Cardiac septum (tissue), 1 donor: ENCODE measurements around the gene ACOX1. TPM values are rescaled to one million over a fixed set of nuclear protein-coding genes. Genes with fewer than 3 reads are reported as not detected.
A peak's percentile ranks its signal among the peaks of the same experiment; 100 is the strongest.

Source experiments
- DNase-seq: peaks from one replicate; pipeline ENCODE4 v3.0.0-alpha.2; 2020; ENCODE audit warnings: low spot score
- intact Hi-C: fragments of 100-400 bp; cut with DNase I; formaldehyde crosslinking; loops from one replicate; pipeline ENCODE4 v1.14.0; 2022
- total RNA-seq: library from RNA; stranded (reverse); fragmentation: NEBNext Ultra II Directional; extraction: Animal tissue kit (Norgen Biotek cat#: 25700); gene quantifications from one replicate; pipeline ENCODE4 v1.2.1, GENCODE V29; 2021
- donor health status: DM: no; HTN: no; CAD: no.

Gene ACOX1
- total RNA-seq, 1 donor from 2014 or later = 73.3 TPM

DNA sequence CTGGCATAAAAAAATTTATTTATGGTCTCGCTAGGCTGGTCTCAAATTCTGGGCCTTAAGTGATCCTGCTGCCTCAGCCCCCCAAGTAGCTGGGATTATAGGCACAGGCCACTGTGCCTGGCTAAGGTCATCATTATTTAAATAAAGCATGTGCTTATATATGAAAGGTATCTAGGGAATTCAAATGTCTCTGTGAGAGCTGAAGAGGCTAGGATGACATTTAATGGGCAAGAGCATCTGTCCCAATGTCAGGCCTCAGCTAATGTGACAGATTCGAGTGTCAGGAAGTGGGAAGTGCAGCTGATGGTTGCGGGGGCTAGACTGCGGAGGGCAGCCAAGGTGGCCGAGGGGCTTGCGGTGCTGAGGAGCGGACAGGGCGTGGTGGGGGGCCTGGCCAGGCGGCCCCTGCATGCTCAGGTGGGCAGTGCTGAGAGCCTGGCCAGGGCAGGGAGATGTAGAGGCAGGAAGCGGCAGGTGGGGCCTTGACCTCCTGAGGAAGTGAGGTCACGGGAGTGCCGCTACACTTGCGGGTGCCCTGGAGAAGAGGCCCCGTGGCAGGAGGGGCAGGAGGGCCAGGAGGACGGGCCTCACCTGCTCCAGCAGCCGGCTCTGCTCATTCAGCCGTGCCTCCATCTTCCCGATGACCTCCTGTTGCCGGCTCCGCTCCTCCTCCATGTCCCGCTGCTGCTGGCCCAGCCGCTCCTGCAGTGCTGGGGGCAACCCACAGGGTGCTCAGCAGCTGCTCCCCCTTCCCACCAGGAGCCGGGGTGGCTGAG, 61.6 kb downstream of the ACOX1 start:
- no peak for DNase-seq
- intact Hi-C loops = no loop called here

DNA sequence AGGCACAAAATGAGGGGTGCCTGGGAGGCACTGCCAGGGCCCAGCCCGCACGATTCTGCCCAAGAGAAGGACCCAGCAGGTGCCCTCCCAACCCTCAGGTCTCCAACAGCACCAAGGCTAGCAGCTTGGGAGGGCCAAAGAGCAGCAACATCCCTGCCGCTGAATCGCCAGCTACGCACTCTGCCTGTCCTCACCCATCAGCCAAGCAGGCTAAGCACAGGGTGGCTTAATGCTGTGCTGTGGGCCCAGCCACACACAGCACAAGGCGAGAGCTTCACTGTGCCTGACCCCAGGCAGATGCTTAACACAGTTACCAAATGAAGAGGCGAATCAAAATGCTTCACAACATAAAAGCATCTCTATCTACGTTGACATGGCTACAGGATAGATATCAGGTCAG, 63.7 kb downstream of the ACOX1 start:
- DNase-seq = no peak
- intact Hi-C loops = no loop called here

DNA sequence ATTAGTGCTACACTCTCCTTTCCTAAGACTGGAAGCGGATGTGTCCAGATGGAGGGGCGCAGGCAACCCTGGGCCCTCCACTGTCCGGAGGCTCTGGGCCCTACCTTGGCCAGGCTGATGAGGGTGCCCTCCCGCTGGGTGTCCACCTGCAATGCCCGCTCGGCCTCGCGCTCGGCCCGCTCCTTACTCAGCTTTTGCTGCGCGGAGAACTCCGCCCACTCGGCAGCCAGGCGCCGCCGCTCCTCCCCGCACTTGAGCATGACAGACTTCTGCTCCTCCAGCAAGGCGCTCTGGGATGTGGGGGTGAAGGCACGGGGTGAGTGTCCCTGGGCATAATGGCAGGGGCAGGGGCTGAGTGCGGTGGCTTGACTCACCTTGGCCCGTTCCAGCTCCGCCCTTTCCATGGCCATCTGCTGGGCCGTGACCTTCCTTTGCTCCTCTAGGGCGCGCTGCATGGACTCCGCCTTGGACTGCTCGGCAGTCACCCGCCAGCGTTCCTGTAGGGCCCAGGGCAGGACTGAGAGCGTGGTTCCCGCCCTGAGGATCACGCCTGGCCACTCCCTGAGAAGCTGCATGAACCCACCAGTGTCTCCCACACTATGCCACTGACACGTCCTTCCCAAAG, 64.2 kb downstream of the ACOX1 start:
- intact Hi-C loops = no loop called here
- no peak for DNase-seq

DNA sequence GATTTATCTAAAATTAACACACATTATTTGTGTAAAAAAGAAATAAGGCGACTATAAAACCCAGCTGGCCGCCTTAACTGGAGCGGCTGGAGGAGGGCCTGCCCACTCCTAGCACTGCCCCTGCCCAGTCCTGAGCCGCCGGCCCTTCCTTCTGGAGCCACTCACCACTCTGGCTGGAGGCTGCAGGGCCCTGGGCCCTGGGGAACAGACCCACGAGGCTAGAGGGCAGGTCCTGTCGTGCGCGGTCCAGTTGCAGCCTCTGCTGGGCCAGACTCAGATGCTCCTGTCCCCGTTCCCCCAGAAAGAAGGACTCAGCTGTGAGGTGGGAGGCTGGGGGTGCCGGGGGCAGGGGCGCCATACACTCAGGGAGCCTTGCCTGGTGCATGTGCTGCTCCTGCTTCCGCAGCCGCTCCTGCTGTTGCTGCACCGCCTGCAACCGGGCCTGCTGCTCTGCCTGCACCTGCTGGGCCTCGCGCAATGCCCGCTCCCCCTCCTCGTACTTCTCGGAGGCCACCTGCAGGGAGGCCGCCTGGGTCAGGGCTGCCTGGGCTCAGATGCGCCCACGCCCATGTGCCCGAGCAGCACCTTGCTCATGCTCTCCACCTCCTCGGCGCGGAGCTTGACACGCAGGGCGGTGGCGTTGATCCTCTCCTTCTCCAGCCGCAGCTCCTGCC, 65.3 kb downstream of the ACOX1 start:
- intact Hi-C loops = no loop called here
- DNase-seq = no peak

DNA sequence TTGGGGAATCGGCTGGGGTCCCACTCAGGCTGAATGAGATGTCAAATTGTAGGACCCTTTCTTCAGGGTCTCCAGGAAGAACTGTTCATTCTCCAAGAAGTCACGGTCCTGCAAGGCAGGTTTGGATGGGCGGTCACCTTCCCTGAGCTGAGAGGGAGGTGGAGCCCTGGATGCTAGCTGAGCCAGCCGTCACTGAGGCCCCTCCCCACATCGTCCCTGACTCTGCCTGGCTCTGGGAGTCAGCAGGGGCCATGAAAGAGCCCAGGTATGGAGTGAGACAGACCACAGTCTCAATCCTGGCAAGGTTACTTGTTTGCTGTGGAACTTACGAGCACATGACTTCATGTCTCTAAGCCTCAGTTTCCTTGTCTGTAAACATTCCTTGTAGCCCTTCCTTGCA, 68.3 kb downstream of the ACOX1 start:
- no peak for DNase-seq
- intact Hi-C loops = no loop called here

DNA sequence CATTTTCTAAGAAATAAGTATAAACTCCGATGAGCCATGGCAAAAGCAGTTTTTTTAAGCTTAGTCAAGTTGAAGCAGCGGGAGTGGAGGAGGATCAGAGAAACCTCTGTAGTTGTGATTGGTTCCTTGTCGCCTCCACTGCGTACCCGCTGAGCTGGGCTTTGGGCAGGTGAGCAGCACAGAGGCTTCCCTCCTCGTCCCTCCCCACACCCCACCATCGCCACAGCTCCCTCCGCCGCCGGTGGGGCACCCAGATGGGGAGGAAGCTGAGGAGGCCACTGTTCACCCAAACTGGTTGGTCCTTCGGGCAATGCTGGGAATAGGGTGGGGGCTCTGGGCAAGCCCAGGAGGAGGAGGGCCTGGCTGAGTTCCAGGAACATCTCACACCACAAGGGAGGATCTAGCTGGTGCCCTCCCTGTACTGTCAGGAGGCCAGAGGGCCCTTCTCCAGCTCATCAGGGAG, 69.1 kb downstream of the ACOX1 start:
- DNase-seq = no peak
- intact Hi-C loops = no loop called here

DNA sequence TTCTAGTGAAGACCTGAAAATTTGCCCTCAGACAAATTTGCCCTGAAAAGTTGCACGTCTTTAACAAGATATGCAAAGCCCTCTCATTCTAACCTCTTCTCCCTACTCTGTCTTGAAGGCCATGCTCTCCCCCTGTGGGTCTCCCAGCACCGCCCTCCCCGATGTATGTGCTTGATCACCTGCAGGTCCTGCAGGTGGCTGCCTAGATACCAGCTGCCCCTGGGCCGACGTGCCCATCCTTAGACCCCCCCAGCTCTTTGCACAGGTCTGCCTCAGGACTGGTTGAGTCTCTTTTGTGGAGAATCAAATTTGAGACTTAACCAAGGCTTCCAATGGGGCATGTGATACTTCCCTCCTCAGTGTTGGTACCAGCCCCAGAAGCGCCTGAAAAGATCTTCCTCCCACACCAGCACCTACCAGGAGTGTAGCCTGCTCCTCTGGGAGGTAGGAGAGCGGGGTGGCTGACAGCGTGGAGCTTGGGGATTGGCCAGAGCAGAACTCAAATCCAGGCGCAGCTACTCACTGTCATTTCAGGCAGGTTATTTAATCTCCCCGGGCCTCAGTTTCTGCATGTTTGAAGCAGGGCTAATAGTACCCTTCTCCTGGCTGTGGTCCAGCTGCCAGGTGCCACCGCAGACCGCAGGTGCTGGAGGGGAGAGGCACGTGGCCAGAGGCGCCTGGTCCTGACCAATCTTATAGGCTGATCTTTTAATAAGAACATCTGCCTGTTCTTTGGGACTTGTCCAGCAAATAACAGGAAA, 69.7 kb downstream of the ACOX1 start:
- intact Hi-C loops = no loop called here
- no peak for DNase-seq

DNA sequence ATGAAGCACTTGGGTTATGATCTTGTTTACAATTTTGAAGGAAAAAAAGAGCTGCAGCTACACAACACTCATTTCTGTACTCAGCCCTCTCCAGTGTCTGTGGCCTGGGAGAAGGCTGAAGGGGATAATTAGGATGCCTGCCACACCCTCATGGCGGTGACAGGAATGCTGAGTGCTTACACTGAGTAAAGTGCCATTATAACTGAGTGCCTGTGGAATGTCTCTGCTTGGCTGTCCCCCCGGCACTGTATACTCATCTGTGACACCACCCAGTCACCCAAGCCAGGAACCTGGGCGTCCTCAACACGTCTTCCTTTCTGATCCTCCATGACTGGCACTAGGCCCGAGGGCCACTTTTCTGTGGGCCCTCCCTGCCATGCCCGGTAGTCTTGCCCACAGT, 70.8 kb downstream of the ACOX1 start:
- intact Hi-C loops = no loop called here
- no peak for DNase-seq

DNA sequence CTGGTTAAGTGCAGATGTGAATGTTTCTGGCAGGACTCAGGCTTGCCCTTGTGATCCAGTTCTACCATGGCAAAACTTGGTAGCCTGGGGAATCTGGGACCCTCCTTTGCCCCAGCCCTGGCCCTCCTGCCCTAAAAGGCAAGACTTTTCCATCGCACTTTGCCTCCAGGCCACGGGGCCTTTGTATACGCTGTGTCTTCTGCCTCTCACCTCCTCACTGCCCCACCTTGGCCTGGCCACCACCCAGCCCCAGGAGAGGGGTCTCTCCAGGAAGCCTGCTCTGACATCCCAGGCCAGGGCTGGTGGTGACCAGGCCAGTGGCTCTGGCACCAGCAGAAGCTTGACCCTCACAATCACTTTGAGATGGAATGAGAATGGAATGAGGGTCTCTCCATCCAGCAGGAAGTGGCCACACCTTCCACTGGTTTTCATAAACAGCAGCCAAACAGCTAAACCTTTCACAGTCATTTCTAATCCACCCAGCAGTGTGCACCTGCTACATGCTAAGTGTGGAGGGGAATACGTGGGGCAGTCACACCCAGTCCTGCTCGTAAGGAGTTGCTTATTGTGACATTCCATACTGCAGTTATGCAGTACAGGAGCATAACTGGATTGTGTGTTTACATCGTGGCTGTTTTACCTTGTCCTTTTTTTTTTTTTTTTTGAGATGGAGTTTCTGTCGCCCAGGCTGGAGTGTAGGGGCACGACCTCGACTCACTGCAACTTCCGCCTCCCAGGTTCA, 72.7 kb downstream of the ACOX1 start:
- no peak for DNase-seq
- intact Hi-C loops = no loop called here

DNA sequence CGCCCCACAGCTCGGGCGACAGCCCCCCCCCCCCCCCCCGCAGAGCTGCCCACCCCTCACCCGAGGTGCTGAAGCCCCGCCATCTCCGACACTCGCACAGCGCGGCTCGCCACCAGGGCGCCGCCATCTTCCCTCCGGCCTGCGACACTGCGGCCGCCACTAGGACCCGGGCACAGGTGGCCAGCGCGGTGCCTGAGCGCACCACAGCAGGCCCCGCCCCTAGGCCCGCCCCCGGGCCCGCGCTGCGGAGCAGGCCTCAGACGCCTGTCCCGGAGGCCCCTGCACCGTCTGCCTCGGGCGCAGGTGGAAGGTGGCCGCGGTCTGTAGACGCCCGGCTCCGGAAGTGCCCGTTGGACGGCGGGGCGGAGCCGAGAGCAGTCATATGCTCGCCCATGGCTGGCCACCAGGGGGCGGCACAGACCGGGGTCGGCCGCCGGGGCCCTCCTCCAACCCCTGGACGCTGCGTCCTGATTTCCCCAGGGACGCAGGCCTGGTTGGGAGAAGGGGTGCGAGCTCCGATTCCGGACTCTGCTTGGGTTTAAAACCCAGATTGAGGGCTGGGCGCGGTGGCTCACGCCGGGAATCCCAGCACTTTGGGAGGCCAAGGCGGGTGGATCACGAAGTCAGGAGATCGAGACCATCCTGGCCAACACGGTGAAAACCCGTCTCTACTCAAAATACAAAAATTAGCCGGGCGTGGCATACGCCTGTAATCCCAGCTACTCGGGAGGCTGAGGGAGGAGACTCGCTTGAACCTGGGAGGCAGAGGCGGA, 74.0 kb downstream of the ACOX1 start, which contains the start of gene MRPL38:
TSS of gene MRPL38 (minus strand) at position 136 of the 773 bp plus-strand sequence. CDS start at position 127, 9 bp downstream.
- intact Hi-C loops = loop anchor here (2.0 kb wide), 2 partner anchors 36 to 100 kb away; partner anchors contain the start of gene FBF1
- peak; percentile 96 for DNase-seq

DNA sequence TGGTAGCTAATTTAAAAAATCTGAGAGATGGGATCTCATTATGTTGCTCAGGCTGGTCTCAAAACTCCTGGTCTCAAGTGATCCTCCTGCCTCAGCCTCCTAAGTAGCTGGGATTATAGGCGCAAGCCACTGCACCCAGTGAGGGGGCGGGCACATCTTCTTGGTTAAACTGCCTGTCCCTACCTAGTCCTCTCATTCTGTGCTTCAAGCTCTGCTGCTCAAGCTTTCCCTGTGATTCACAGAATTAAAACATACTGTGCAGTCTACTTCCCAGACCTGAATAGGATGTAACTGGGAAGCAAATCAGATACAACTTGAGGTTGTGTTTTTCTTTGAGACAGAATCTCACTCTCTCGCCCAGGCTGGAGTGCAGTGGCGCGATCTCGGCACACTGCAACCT, 76.6 kb downstream of the ACOX1 start:
- intact Hi-C loops = no loop called here
- no peak for DNase-seq

DNA sequence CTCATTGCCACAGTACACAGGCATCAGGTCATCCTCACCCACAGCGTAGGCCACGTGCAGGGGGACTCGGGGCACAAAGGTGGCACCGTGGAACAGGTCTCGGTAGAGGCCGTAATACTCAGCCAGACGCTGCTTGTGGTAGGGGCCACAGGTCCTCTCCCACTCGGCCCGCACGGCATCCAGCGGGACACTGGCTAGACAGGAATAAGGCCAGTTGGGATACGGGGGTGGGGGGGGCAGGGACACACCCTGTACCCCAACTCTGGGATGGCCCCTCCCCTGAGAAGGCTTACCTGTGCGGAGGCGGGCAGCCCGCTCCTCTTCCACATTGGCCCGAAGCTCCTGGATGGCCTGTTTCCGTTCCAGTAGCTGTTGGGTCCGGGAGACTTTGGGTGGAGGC, 77.2 kb downstream of the ACOX1 start:
- no peak for DNase-seq
- intact Hi-C loops = no loop called here

DNA sequence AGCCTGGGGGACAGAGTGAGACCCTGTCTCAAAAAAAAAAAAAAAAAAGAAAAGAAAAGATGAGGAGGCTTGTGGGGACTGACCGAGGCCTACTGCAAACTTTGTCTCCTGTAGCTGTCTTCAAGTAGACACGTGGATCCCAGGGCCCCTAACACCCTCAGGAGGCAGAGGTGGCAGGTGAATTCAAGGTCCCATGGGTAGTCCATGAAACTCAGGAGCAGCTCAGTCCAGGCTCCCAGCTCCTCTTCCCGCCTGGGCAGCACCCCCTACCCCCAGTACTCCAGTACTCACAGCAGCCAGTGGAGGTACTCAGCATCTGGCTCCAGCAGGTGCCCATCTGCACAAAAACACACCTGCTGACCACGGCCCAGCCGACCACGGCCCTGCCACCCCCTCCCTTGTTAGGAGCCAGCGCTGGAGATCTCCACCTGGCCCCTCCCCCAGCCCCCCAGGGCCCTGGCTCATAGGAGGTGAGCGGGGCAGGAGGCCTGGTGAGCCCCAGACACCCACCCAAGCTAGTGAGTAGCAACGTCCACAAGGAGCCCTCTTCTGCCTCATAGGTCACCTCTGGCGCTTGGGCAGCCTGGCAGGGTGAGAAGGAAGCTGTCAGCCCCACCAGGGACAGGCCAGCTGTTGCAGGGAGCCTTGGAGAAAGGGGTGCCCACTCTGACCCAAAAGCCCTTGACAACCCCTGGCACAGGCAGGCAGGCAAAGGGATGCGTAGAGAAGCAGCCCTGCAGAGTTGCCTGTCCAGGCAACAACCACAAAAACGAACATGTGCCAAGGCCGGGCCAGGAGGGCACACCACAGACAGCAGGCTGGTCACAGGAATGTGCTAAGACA, 78.1 kb downstream of the ACOX1 start:
- intact Hi-C loops = no loop called here
- DNase-seq = no peak

DNA sequence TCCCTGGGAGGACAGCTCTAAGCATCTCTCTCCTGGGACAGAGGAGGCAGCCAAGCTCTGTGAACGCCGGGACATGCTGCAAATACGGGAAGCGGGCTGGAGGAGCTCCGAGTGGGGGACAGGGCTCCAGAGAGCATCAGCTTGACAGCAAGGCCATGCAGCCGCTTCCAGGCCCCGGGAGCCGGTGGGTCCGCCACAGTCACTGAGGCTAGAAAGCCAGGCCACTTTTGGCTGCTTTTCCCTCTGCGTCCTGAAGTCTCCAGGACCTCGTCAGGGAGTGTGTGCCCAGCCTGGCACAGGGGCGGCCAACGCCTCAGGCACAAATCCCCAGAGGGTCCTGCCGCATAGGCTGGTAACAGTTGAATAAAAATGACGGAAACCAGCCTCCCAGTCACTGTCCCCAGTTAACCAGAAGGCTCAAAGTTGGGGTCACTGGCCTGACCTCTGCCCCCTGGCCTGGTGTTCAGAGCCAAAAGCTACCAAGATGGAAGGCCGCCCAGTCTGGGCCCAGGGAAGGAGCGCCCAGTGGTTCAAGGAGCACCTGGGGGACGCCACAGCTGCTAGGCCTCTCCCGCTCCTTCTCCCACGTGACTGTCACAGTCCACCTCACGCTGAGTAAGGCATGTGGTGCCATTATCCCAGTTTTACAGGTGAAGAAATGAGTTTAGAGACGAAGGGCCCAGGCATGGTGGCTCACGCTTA, 79.0 kb downstream of the ACOX1 start:
- intact Hi-C loops = no loop called here
- no peak for DNase-seq

DNA sequence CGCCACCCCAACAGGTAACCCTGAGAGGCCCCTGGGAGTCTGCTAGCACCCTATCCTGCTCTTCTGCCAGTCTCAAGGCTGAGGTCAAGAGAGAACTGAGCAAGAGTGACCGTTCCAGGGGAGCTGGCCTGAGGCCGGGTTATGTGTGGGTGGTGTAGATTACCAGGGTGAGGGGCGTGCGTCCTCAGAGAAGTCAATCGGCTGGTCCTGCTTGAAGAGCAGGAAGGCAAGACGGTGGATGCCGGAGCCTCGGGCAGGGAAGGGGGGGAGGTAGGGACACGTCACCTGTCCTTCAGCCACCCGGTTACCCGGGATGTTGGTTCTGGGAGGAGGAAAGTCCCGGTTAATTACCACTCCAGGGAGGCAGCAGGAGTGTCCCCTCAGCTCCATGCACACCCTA, 79.6 kb downstream of the ACOX1 start:
- DNase-seq = no peak
- intact Hi-C loops = no loop called here

DNA sequence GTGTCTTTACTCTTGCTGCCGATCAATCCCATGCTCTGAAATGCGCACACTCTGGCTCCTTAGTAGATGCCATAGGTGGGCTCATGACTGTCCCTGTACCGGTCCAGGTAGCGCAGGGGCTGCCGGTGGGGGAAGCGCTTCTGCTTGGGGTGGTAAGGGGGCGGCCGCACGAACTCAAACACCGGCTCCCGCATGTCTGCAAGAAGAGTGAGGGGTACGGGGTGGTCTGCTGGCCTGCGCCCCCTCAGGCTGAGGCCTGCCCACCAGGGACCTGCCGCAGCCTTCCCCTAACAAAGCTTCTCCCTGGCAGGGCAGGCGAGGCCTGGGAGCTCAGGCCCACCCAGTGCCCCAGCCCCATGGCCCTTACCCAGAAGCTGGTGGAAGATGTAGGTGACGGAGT, 80.2 kb downstream of the ACOX1 start:
- intact Hi-C loops = no loop called here
- DNase-seq = no peak

DNA sequence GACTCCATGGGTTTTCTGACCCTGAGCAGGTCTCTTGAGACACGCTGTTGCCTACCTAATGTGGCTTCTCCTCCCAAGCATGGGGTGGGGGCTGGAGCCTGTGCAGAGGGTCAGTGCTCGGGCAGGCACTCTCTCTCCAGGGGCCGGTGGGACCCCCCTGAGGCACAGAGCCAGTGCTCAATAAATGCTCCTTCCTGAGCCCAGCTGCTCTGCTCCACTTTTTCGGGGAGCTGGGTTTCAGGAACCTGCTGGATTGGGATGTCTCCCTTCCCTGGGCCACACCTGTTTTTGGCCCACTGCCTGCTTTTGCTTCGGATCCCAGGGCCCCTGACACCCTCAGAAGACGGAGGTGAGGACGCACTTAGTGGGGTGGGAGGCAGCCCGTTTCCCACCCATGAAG, 80.9 kb downstream of the ACOX1 start:
- intact Hi-C loops = no loop called here
- DNase-seq = no peak
